Transverse colon (tissue), 4 donors: ENCODE results near the gene ALOXE3. TPM values are rescaled to one million over a fixed set of nuclear protein-coding genes. Genes with fewer than 3 reads are reported as not detected.
A peak's percentile ranks its signal among the peaks of the same experiment; 100 is the strongest.

Source experiments
- DNase-seq: peaks from one replicate; pipeline ENCODE4 v3.0.0-alpha.2; 2019
- H3K27ac ChIP-seq, 4 donors: fragments of 200-600 bp; sonication (generic); 2 replicates each; pipeline ENCODE4 v1.5.1; 2016 to 2018; ENCODE audit warnings: inconsistent platforms in 4 of 4
- H3K27me3 ChIP-seq: fragments of 200-600 bp; sonication (generic); 2 replicates; pipeline ENCODE4 v1.5.1; 2017; ENCODE audit warnings: inconsistent platforms
- H3K36me3 ChIP-seq, 4 donors: fragments of 200-600 bp; sonication (generic); 2 replicates each; pipeline ENCODE4 v1.5.1; 2017 to 2019; ENCODE audit warnings: inconsistent platforms in 4 of 4
- H3K4me1 ChIP-seq, 4 donors: fragments of 200-600 bp; sonication (generic); 2 replicates each; pipeline ENCODE4 v1.5.1; 2017 to 2020; ENCODE audit warnings: inconsistent platforms in 4 of 4
- H3K4me3 ChIP-seq, 4 donors: fragments of 200-600 bp; sonication (generic); 1 replicate in 1 of 4; 2 replicates in 3 of 4; pipeline versions ENCODE4 v1.5.1 to v1.6.1; 2017 to 2019; ENCODE audit warnings: inconsistent platforms in 4 of 4
- H3K9me3 ChIP-seq, 2 donors: fragments of 200-600 bp; sonication (generic); 2 replicates each; pipeline ENCODE4 v1.5.1; 2017 to 2019; ENCODE audit warnings: inconsistent platforms in 2 of 2
- CTCF ChIP-seq, 5 experiments: fragments of 200-600 bp in 3 of 5; fragments of 450-650 bp in 2 of 5; sonication (generic) in 3 of 5; IDR thresholded peaks; 1 replicate in 2 of 5; 2 replicates in 3 of 5; pipeline ENCODE4 v1.5.1; 2016 to 2017; ENCODE audit warnings: antibody characterized with exemption in 5 of 5, inconsistent platforms in 3 of 5, mild to moderate bottlenecking in 2 of 5, moderate library complexity in 1 of 5
- EP300 ChIP-seq: sonication (generic); formaldehyde crosslinking; IDR thresholded peaks from one replicate; pipeline ENCODE4 v1.6.1; 2017; ENCODE audit warnings: antibody characterized with exemption, low read depth
- POLR2A ChIP-seq: fragments of 450-650 bp; IDR thresholded peaks from one replicate; pipeline ENCODE4 v1.6.1; 2016; ENCODE audit warnings: antibody characterized with exemption, mild to moderate bottlenecking, moderate library complexity
- POLR2AphosphoS5 ChIP-seq, 3 donors: sonication (generic); formaldehyde crosslinking; IDR thresholded peaks; one replicate each; pipeline ENCODE4 v1.6.1; 2016; ENCODE audit warnings: antibody characterized with exemption in 3 of 3
- WGBS, 2 donors: methylation state at CpG; one replicate each; pipeline ENCODE4 v1.1.5; 2018; ENCODE audit warnings: low coverage in 1 of 2; 5-methylcytosine and 5-hydroxymethylcytosine counted together
- in situ Hi-C, 4 donors: fragments of 200-750 bp; cut with MboI; loops; one replicate each; pipeline versions ENCODE4 v1.15.0 to v1.15.1; 2017; ENCODE audit warnings: low sequenced_read_pairs in 3 of 4, low pct_ligation_motif_present in 1 of 4, low pct_unique_long_range_greater_than_20kb in 1 of 4
- intact Hi-C: fragments of 100-400 bp; cut with DNase I; formaldehyde crosslinking; loops from one replicate; pipeline ENCODE4 v1.15.1; 2023; ENCODE audit warnings: low total_unique reads
- total RNA-seq, 4 donors: library from RNA; depleted of rRNA; stranded (reverse); fragments of >200 nt; gene quantifications; one replicate each; pipeline ENCODE4 v1.1.0, GENCODE V29; 2016

ALOXE3 gene
- total RNA-seq, 4 donors from 2014 or later: 0.79 TPM; not detected in 3

GRCh38 chr17:8147141-8147804 lies 29.0 kb upstream of the ALOXE3 start:
- H3K36me3 ChIP-seq: peaks cover 0 to 83% (median 49%) of the 10 kb centered on the region in 4 donors
- no peak overlapping the region for H3K4me3 ChIP-seq
- no peaks in the 10 kb centered on the region for H3K27me3 ChIP-seq
- in situ Hi-C loops (loop anchor here in 1 of 4 donors (25.0 kb wide), 1 partner anchor 910 kb away; the partner anchor contains the start of genes DVL2, GABARAP and PHF23), intact Hi-C loops (no loop called here)
- TF ChIP-seq POLR2A (no peak), CTCF (IDR thresholded peaks at IDR 0.05) (no peak), POLR2AphosphoS5 (IDR thresholded peaks at IDR 0.05) (no peak), EP300 (no peak)
- DNase-seq: no peak
- H3K4me1 ChIP-seq: peaks cover 0 to 20% (median 15%) of the 10 kb centered on the region in 4 donors
- WGBS, 2 donors: 93% methylated on average over 24 of the region's 26 CpGs; no CpG with 5 or more reads in 1 of the 2 donors
- peak overlapping the region; percentile 21 to 99 (median 51) for H3K27ac ChIP-seq
- H3K9me3 ChIP-seq: no peaks in the 10 kb centered on the region

GRCh38 chr17:8146381-8147140 lies 28.2 kb upstream of the ALOXE3 start:
- in situ Hi-C loops: loop anchor here in 1 of 4 donors (25.0 kb wide), 1 partner anchor 909 kb away; the partner anchor contains the start of genes DVL2, GABARAP and PHF23

GRCh38 chr17:8145811-8146210 lies 27.5 kb upstream of the ALOXE3 start:
- in situ Hi-C loops: loop anchor here in 1 of 4 donors (25.0 kb wide), 1 partner anchor 909 kb away; the partner anchor contains the start of genes DVL2, GABARAP and PHF23
- WGBS, 2 donors: 93 to 98% methylated on average over 8 to 12 of the region's 12 CpGs

More at GRCh38 chr17:8146381-8147140, 28.2 kb upstream of the ALOXE3 start:
- peaks cover 0 to 19% (median 14%) of the 10 kb centered on the region in 4 donors for H3K4me1 ChIP-seq
- WGBS, 2 donors: 90 to 95% methylated on average over 4 to 14 of the region's 14 CpGs
- no peaks in the 10 kb centered on the region for H3K27me3 ChIP-seq
- no peak overlapping the region for H3K4me3 ChIP-seq
- H3K27ac ChIP-seq: peak overlapping the region in 3 of 4 donors; percentile 48 to 99 (median 54)
- TF ChIP-seq EP300 (no peak), CTCF (IDR thresholded peaks at IDR 0.05) (no peak), POLR2AphosphoS5 (IDR thresholded peaks at IDR 0.05) (no peak), POLR2A (no peak)
- H3K9me3 ChIP-seq: no peaks in the 10 kb centered on the region
- intact Hi-C loops: no loop called here
- no peak for DNase-seq
- peaks cover 0 to 90% (median 53%) of the 10 kb centered on the region in 4 donors for H3K36me3 ChIP-seq

GRCh38 chr17:8144401-8145231 lies 26.3 kb upstream of the ALOXE3 start:
- Histone ChIP-seq H3K27ac (peak overlapping the region in 2 of 4 donors; percentile 4 to 93), H3K27me3 (no peaks in the 10 kb centered on the region), H3K36me3 (peaks cover 0 to 99% (median 57%) of the 10 kb centered on the region in 4 donors), H3K4me3 (no peak overlapping the region), H3K4me1 (peaks cover 0 to 6% (median 2%) of the 10 kb centered on the region in 4 donors), H3K9me3 (no peaks in the 10 kb centered on the region)
- in situ Hi-C loops (loop anchor here in 1 of 4 donors (25.0 kb wide), 1 partner anchor 907 kb away; the partner anchor contains the start of genes DVL2, GABARAP and PHF23), intact Hi-C loops (no loop called here)
- TF ChIP-seq POLR2AphosphoS5 (IDR thresholded peaks at IDR 0.05): peak in 1 of 3 donors; percentile 28
- no peak for TF ChIP-seq EP300
- no peak for TF ChIP-seq POLR2A
- no peak for DNase-seq
- WGBS, 2 donors: 92 to 100% methylated on average over 1 to 15 of the region's 15 CpGs

More at GRCh38 chr17:8145811-8146210, 27.5 kb upstream of the ALOXE3 start:
- no peaks in the 10 kb centered on the region for H3K9me3 ChIP-seq
- no peaks in the 10 kb centered on the region for H3K27me3 ChIP-seq
- H3K27ac ChIP-seq: peak overlapping the region in 3 of 4 donors; percentile 48 to 99 (median 54)
- no peak overlapping the region for H3K4me3 ChIP-seq
- peaks cover 0 to 11% (median 7%) of the 10 kb centered on the region in 4 donors for H3K4me1 ChIP-seq
- intact Hi-C loops: no loop called here
- TF ChIP-seq EP300: no peak
- no peak for DNase-seq
- H3K36me3 ChIP-seq: peaks cover 0 to 97% (median 57%) of the 10 kb centered on the region in 4 donors
